ENCODE data around the gene SRSF1.
A peak's percentile ranks its signal among the peaks of the same experiment; 100 is the strongest.

SRSF1 gene

GRCh38 chr17:57963149-57963511 is 43.9 kb downstream of the SRSF1 start:
- DNase-seq: no peak

GRCh38 chr17:57962279-57963148 is 44.5 kb downstream of the SRSF1 start:
- no peak for DNase-seq

GRCh38 chr17:57959929-57960328 is 47.1 kb downstream of the SRSF1 start:
- DNase-seq: no peak

- peak; percentile 21 for DNase-seq
Measured at GRCh38 chr17:57958391-57958790, 48.7 kb downstream of the SRSF1 start.

- no peak for DNase-seq
Measured at GRCh38 chr17:57957886-57958285, 49.2 kb downstream of the SRSF1 start.

- DNase-seq: peak; percentile 54
Measured at GRCh38 chr17:57957120-57957850, 49.8 kb downstream of the SRSF1 start.

GRCh38 chr17:57956291-57957119 is 50.5 kb downstream of the SRSF1 start:
- DNase-seq: peak; percentile 65

- peak; percentile 88 for DNase-seq
Measured at GRCh38 chr17:57955183-57955931, 51.7 kb downstream of the SRSF1 start, which contains the start of gene CUEDC1. Gene CUEDC1 (minus strand): TSS chr17:57955412. CDS start chr17:57885564, 69,848 bp downstream.

GRCh38 chr17:57954397-57955182 is 52.5 kb downstream of the SRSF1 start:
- peak; percentile 54 for DNase-seq

GRCh38 chr17:57953705-57954396 is 53.2 kb downstream of the SRSF1 start:
- peak; percentile 36 for DNase-seq
